GM19025 (cell line): ENCODE data around the gene RNF181.
"Not testable (repeated sequence)": the region's sequence is repeated elsewhere in the genome, so short reads cannot be mapped to it uniquely, and the experiment has no call there.

ENCODE experiments used
- ATAC-seq: cut with Tn5 transposase; IDR thresholded peaks from one replicate; pipeline ENCODE4 v1.9.1; 2021; ENCODE audit warnings: mild to moderate bottlenecking, low read depth, moderate library complexity; ENCODE audit not compliant: unreplicated experiment

Gene RNF181, protein sequence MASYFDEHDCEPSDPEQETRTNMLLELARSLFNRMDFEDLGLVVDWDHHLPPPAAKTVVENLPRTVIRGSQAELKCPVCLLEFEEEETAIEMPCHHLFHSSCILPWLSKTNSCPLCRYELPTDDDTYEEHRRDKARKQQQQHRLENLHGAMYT

DNA sequence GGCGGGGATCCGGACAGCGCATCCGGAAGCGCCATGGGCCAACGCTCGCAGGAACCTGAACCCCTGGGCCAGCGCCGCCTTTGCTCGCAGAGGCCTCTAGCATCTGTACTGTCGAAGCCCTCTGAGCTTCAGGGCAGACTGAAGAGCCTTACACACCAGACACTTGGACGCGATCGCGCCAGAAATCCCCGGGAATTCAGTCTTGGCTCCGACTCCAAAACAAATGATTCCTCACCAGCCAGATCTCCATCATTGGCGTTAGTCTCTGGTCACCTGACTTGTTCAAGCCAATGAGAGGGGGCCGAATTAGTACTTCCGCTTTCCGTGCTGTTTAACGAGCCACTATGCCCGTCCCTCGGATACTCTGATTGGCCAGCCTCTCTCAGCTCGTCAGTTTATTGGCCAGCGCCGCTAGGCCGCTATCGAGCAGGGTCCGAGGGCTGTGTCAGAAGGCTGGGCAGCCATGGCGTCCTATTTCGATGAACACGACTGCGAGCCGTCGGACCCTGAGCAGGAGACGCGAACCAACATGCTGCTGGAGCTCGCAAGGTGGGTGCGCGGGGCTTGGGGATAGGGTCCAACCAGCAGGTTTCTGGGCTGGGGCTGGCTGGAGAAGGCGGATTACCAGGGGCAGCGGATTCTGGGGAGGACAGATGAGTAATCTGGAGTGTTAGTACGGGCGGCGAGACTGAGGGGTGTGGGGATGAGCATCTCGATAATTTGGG, at the start of gene RNF181:
RNF181 (plus strand) TSS at position 445 of the 725 bp plus-strand sequence; CDS start at position 464, 19 bp downstream.
- peak; percentile 99 for ATAC-seq

DNA sequence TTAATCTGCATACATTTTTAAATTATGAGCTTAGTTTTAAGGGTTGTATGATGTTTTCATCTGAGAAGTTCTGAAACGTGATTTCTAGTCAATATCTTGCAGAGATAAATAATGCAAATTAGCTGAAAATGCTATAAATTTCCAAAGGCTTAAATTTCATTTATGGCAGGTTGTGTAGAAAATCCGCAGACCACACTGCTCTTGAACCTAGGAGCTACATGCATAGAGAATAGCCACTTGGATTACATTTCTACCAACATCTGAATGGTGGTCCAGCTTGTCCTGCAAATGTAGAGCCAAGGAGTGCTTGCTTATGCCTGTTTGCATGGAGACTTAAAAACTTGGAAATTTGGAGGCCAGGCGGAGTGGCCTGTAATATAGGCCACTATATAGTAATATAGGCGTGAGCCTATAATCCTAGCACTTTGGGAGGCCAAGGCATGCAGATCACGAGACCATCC, 49.7 kb upstream of the RNF181 start:
- no peak for ATAC-seq

DNA sequence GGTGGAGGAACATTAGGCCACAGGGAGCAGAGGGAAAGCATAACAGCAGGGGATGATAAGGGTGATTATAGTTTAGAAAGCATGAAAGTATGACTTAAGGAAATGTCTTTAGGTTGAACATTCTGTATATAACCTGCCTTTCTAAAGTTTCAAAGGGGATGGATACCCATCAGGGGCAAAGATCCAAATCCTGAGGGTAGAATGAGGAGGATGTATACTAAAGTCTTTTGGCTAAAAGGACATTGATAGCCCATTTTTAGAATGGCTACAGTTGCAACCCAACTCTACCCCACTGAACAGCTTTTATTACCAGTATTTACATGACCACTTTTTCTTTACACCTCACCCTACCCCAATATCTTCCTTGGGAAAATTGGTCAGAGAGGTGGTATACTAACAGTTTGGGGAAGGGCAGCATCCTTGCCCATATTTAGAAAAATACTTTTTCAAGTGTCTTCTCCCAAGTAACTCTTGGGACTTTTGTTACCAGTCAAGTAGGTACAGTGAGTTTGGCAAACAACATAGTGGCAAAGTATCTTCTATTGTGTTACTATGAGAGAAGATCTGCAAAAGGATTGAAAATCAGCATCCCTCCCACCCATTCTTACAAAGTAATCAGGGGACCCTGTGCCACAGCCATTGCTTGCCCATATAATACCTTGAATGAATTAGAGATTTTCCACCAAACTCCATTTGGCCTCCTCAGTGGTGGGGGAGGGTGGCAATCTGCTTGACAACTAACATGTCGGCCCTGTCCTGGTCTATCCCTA, 48.3 kb upstream of the RNF181 start:
- ATAC-seq, result no peak

DNA sequence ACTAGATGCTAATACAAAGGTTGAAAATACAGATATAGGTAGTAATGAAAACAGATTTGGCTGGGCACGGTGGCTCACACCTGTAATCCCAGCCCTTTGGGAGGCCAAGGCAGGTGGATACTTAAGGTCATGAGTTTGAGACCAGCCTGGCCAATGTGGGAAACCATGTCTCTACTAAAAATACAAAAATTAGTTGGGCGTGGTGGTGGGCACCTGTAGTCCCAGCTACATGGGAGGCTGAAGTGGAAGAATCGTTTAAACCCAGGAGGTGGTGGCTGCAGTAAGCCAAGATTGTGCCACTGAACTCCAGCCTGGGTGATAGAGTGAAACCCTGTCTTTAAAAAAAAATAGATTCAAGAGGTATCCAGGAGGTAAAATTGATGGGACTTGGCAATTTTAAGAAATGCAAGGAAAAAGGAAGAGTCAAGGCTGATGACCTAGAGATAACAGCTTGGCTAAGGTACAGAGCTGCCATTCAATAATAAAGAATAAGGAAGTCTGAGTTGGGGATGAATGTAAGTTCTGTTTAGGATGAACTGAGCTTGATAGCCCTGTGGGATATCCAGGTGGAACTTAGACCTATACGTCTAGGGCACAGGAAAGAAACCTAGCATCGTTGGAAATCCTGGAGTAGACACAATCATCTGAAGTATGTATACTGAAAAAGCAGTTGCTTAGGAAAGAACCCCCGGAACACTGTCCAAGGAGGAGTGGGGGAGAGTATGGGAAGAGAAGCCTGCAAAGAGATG, 47.5 kb upstream of the RNF181 start:
- no peak for ATAC-seq

DNA sequence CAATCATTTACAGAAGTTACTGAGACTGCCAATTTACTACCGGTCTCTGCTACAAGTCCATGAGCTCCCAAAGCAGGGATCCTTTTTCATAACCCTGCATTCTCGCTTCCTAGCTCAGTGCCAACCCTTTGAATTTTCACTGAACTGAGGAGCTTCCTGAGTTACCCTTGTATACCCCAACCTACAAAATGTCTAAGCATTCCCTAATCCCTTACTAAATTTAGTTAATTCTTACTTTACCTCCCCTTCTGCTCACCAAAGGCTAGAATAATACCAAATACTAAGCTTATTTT, 47.0 kb upstream of the RNF181 start:
- no peak for ATAC-seq

DNA sequence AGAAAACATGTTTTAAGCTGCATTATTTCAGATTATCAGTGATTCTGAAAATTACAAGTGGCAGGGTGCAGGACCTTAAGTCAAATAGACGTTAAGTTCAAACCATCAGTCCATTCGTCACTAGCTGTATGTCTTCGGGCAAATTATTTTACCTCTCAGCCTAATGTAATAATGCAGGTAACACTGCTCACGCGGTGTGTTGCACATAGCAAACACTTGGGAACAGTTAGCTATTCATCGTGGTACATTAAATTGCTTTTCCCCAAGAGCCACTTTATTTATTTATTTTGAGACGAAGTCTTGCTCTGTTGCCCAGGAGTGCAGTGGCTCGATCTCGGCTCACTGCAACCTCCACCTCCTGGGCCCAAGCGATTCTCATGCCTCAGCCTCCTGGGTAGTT, 46.5 kb upstream of the RNF181 start:
- no peak for ATAC-seq

DNA sequence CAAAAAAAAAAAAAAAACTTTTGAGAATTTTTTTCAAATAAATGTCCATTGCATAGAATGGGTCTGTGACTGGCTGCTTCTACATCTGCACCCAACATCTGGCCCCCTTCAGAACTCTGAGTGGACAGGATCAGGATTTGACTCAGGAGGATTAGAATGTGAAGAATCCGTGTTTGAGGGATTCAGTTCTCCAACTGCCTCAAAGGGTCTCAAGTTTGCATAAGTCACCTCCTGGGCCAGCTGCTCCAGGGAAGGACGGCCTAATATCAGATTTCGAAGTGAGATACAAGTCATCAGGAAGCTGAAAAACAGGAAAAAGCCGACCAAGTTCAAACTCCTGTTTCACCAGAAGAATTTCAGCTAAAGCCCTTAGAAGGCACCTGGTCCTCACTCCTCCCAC, 45.7 kb upstream of the RNF181 start:
- no peak for ATAC-seq

DNA sequence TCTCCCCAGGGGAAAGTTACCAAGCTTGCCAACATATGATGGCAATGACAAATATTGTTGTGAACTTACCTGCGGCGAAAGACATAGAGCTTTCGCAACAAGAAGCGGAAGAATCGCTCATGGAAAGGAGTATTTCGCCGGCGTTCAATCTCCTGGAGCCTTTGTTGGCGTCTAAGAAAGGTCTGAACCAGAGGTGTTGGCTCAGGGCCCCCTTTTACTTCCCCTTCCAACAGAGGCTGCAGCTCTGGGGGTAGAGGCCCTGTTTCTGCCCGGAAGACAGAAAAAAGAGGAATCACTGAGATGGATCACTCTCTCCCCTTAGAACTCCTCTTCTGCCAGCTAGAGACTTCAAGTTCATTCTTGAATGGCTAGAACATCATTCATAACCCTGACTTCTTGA, 45.1 kb upstream of the RNF181 start:
- no peak for ATAC-seq

DNA sequence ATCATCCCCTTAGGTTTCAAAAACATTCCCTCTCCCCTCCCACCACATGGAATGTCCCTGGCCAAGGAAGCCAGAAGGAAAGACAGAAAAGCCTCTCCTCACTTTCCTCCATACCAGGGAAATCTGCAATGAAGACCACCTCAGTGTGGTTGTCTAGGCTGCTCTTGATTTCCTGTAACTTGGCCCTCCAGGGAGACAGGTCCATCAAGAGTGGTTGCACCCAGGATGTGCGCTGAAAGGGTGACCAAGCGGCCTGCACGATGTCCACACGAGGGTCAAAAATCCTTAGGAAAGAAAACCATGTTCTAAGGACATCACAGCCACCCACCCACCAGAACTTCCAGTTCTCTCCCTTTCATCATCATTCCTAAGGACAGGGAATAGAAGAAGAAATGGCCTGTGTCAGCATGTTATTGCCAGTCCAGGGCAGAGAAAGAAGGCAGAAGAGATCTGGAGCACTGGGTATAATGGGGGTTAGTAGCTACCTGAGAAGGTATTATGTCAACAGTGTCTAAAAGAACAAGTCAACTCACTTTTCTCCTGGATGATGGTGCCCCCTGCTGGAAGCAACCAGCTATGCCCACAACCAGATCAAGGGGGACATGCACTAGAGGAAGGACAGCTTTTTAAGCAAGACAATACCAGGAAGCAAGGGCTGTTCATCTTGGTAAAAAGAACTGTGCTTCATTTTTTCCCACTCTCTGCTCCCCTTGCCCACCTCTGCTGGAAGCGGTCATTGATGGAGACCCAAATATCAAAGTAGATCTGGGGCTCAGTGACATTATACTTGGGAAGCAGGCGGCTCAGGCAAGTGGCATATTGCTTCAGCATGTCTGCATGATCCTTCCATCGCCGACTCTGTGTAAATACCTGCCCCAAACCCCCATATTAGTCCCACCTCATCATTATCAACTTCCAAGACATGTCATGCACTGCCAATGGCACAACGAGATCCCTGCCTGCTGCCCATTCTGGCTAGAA, 43.6 kb upstream of the RNF181 start:
- no peak for ATAC-seq

DNA sequence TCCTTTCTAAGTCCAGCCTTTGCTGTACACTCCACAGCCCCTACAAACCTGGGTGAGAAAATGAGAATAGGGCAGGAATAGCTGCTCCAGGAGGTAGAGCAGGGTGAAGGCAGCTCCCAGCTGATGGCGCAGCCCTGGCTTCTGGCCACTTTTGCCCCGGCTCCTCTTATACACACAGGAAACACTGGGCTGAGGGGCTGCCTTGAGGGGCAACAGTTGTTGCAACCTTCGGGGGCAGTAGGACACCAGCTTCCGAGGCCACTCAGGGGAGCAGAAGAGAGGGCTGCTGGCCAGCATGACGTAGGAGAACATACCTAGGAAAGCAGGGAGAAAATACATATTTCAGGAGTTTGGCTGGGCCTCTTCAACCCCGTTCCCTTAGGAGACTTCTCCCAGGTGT, 42.4 kb upstream of the RNF181 start:
- no peak for ATAC-seq

DNA sequence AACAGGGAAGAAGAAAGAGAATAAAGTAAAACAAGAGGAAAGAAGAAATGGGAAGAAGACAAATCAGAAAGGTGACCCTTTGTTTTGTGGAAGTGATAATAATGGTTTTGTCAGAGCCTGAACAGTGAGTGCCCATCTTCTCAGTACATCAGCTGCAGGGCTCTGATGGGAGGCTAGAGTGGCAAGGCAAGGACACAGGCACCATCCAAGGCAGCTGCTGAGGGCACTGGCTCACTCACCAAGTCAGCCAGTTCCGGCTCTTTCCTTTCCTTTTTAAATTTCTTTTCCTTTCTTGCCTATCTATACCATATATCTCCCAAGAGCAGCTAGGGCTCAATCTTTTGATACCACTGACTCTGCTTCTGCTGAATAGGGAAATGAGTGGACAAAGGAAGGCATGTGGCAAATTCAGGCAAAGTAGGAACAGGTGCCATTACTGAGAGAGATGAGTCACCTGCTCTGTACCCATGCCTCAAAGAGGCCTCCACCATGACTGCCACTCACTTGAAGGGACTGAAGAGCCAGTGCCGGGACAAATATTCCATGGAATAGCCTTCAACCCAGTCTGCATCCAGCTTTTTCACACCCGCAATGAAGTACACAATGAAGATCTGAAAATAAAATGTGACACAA, 40.4 kb upstream of the RNF181 start:
- ATAC-seq, result no peak

DNA sequence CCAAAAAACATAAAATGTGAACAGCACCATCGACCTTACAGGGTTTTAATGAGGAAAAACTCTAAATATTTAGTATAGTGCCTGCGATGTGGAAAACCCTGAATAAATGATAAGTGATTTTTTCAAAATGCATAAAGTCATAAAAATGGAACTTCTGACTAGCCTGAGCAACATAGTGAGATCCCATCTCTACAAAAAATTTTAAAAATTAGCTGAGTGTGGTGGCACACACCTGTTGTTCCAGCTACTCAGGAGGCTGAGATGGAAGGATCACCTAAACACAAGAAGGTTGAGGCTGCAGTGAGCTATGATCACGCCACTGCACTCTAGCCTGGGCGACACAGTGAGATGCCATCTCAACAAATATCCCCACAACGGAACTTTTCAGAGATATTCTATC, 38.4 kb upstream of the RNF181 start:
- no peak for ATAC-seq

DNA sequence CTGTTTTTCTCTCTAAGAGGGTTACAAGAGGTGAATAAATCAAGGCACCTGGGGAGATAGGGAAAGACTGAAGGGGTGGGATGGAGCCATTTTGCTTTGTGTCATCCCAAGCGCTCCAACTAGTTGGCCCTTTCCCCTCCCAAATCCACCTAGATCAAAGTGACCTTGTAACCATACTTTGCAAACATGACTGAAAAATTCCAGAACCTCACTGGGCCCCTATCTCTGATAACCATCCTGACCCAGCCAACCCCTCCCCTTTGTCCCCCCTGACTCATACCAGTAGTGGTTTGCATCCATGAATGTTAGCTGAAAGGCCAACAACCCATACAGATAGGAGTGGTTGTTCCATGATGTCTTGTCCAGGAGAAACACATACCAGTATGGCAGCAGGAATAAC, 37.4 kb upstream of the RNF181 start:
- ATAC-seq, result no peak

DNA sequence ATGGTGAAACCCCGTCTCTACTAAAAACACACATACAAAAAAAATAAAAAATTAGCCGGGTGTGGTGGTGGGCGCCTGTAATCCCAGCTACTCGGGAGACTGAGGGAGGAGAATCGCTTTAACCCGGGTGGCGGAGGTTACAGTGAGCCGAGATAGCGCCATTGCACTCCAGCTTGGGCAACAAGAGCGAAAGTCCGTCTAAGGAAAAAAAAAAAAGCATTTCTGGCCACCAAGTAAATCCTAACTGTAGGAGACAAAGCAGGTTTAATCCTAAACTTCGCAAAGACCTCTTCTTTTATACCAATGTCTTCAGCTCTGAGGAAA, 35.2 kb upstream of the RNF181 start:
- not testable (repeated sequence) for ATAC-seq

DNA sequence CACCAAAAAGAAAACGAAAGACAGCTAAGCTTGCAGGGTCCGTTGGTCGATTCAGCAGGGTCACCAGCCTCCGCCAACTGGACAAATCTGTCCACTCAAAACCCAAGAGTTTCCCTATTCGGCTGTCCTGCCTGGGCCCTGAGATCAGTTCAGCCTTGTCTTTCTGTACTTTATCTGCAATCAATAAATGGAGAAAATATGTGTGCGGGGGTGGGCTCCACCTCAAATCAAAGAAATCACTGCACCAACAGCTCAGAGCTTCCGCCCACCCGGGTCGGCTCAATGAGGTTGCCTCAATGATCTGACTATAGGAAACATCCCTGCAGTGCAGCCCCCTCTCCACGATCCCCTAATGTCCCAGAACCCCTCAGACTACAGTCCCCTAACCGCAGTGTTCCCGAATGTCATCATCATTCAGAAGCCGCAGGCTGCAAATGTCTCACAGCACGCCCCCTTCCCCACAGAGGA, 34.7 kb upstream of the RNF181 start:
- ATAC-seq, result peak; percentile 5

DNA sequence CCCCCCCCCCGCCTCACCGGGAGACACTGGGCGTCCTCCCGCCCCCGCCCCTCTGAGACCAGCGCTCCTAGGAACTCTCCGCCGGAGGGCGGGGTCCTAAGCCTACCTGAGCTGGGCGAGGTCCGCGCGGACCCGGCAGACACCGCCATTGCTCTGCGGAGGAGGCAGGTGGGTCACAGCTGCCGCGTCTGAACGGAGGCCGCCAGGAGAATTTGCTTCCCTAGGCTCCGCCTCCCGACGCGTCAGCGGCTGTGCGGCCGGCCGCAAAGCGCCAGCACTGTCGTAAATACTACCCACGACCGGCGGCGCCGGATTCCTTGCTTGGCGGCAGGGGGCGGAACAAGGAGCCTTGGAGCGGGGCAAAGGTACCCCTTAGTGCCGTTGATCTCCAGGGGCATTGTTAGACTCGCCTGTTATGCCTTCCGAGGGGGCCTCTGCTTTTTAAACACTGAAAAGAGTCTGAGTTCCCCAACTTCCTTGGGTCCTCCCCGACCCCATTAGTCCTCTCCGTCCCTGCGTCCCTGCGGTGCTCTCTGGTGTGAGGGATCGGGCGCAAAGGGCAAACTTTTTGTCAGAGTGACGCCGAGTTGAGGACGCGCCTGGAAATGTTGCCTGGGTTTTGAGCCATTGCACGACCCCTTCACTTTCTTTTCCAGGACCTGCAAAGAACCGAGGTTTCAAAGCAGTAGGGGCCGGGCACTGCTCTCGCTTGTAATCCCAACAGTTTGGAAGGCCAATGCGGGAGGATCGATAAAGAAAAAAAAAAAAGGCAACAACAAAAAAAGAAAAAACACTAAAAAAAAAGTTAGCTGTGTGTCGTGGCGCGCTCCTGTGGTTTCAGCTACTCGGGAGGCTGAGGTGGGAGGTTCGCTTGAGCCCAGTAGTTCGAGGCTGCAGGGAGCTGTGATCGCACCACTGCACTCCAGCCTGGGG, 34.0 kb upstream of the RNF181 start, which contains the start of gene GGCX:
GGCX (minus strand) TSS at position 214 of the 933 bp plus-strand sequence; CDS start at position 149, 65 bp downstream.
- peak; percentile 94 for ATAC-seq

DNA sequence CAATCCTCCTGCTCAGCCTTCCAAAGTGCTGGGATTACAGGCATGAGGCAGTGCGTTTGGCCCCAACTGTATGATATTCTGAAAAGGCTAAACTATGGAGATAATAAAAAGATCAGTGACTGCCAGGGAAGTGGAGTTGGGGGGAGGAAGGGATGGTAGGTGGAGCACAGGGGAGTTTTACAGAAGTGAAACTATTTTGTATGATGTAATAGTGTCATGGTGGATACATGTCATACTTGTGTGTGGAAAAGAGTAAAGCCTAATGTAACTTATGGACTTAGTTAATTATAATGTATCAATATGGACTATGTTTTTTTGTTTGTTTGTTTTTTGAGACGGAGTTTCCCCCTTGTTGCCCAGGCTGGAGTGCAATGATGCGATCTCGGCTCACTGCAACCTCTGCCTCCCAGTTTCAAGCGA, 31.4 kb upstream of the RNF181 start:
- no peak for ATAC-seq

DNA sequence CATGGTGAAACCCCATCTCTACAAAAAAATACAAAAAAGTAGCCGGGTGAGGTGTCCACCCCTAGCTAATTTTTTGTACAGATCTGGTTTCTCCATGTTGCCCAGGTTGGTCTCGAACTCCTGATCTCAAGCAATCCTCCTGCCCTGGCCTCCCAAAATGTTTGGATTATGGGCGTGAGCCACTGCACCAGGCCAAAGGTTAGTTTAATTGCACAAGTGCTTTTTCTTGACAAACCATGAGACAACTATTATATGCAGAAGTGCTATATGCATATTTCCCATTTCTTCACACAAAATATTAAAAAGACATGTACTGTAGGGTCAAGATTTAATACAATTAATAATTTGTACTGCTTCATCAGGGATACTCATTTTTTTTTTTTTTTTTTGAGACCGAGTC, 29.3 kb upstream of the RNF181 start:
- no peak for ATAC-seq
